Fibroblast of the aortic adventitia (primary cell): ENCODE measurements around the gene LTB. TPM values are rescaled to one million over a fixed set of nuclear protein-coding genes. Genes with fewer than 3 reads are reported as not detected.

Experiments
- DNase-seq: peaks from one replicate; pipeline ENCODE4 v3.0.0-alpha.2; 2010; ENCODE audit warnings: low read depth
- H3K4me3 ChIP-seq: 2 replicates; pipeline ENCODE4 v1.5.1; 2011; ENCODE audit warnings: low read depth, mild to moderate bottlenecking, control low read depth, low read length, moderate library complexity
- CTCF ChIP-seq: IDR thresholded peaks from 2 replicates; pipeline ENCODE4 v1.5.1; 2011; ENCODE audit warnings: mild to moderate bottlenecking, low read length, control low read depth, inconsistent platforms; ENCODE audit not compliant: insufficient read depth
- total RNA-seq: library from RNA; depleted of rRNA; stranded (reverse); fragments of >200 nt; gene quantifications from 2 replicates; pipeline ENCODE4 v1.2.3, GENCODE V29; 2012; ENCODE audit warnings: low replicate concordance

Gene LTB
- total RNA-seq, 1 donor: not detected

GRCh38 chr6:31569861-31570536 is 12.2 kb downstream of the LTB start:
- no peak for DNase-seq
- no peak overlapping the region for H3K4me3 ChIP-seq
- TF ChIP-seq CTCF: no peak

GRCh38 chr6:31568537-31568961 is 13.7 kb downstream of the LTB start:
- no peak for TF ChIP-seq CTCF
- H3K4me3 ChIP-seq: no peak overlapping the region
- DNase-seq: no peak

- H3K4me3 ChIP-seq: no peak overlapping the region
- no peak for TF ChIP-seq CTCF
- DNase-seq: no peak
These were observed 14.5 kb downstream of the LTB start for GRCh38 chr6:31567531-31568370.

GRCh38 chr6:31560697-31561058 is 21.5 kb downstream of the LTB start:
- TF ChIP-seq CTCF: no peak
- no peak for DNase-seq
- no peak overlapping the region for H3K4me3 ChIP-seq

- DNase-seq: peak; percentile 39
- TF ChIP-seq CTCF: no peak
- no peak overlapping the region for H3K4me3 ChIP-seq
These were observed 22.1 kb downstream of the LTB start for GRCh38 chr6:31559958-31560696.

DNA sequence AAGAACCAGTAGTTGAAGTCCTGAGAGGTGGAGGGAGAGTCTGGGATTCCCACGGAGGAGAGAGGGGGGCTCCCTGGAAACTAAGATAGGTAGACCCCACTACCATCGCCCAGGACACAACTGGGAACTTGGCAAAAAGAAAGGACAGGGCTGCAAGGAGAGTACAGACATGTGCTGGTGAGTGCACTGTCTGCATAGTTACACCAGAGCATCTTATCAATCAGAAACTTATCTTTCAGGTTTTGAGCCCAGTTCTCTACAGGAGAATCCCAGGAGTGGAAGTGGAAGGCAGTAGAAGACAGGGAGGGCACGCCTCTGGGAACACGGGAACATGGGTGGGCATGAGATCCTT is 22.6 kb downstream of the LTB start:
- DNase-seq: no peak

More for the DNA sequence above, 22.6 kb downstream of the LTB start:
- TF ChIP-seq CTCF: no peak
- no peak overlapping the region for H3K4me3 ChIP-seq
